ENCODE measurements around the gene DCTN4.

Gene DCTN4

DNA sequence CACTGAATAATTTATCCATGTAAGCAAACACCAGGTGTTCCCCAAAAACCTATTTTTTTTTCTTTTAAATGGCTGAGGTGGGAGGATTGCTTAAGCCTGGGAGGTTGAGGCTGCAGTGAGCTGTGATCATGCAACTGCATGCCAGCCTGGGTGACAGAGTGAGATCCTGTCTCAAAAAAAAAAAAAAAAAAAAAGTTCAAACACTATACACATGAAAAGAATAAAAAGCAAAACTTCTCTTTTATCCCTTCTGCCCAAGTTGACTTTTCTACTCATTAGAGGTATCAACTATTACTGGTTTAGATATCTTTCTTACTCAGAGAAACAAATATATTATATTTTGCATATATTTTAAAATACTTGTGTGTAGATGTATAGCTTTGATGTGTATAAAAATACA is 17.8 kb downstream of the DCTN4 start:
- DNase-seq (ENCODE audit: low read depth, low spot score), result no peak

DNA sequence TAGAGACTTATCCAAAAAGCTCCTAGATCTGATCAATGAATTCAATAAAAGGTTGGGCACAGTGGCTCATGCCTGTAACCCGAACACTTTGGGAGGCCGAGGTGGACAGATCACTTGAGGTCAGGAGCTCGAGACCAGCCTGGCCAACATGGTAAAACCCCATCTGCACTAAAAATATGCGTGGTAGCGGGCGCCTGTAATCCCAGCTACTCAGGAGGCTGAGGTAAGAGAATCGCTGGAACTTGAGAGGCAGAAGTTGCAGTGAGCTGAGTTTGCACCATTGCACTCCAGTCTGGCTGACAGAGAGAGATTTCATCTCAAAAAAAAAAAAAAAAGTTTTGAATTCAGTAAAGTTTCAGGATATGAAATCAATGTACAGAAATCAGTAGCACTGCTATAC is 20.0 kb downstream of the DCTN4 start:
- no peak for DNase-seq (ENCODE audit: low read depth, low spot score)

DNA sequence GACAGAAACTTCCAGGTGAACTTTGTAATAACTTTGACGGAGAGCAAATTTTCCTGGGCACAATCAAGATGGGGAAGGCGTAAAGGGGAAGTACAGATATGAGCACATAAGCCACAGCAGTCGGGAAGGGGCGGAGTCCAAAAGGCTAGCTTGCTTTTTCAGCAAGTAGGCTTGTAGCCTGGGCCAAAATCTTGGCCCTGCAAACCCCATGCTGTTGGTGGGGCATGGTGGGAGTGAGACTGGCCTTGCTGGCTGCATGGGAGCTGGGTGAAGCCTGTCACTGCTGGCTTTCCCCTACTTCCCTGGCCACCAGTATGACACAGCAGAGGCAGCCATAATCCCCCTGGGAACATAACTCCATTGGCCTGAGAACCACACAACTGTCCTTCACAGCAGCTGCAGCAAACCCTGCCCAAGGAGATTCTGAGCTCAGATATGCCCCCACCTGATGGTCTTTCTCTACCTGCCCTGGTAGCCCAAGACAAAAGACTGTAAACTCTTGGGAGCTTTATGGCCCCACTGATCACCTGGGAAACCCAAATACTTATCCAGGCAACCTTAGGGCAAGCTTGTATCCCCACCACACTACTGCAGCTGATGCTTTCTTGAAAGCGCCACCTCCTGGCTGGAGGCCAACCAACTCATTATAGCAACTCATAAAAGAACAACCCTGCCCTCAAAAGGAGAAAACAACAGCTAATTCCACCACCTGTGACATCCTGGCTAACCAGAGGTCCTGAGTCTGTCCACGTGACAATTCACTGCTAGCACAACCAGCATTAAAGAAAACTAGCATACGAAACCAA is 24.0 kb downstream of the DCTN4 start:
- DNase-seq (ENCODE audit: low read depth, low spot score), result no peak

DNA sequence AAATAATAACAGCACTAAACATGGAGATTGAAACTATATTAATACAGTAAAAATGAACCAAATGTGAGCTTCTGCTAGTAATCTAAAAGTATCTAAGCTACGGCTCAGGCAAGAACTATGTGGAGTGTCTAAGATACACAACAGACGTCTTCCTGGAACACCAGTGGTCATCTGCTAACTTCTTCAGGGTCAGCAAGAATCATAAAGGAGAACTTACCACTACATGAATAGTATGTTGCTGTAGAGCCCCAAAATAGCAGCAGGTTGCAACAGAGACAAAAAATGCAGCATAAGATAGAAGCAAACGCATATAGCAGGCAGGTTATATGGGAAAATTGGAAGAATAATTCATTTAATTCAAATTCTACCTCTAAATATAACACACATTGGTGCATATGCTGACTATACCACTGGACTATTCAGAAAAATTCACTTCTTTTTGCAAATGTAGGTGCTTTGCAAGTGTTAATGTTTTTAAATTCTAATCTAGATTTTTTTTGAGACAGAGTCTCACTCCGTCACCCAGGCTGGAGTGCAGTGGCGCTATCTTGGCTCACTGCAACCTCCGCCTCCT is 27.1 kb downstream of the DCTN4 start:
- DNase-seq (ENCODE audit: low read depth, low spot score), result no peak

DNA sequence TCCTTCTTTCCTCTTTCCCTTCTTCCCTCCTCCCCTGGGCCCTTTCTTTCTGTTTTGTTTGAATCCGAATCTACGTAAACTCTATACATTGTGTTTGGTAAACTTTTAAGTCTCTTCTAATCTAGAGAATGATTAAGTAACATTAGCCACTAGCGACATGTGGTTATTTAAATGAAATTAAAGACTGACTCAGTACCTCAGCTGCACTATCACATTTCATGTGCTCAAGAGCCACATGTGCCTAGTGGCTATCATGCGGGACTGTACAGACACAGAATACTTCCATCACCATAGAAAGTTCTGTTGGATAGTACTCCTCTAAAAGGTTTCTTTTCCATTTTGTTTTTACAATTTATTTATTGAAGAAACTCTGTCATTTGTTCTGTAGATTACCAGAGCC is 29.0 kb downstream of the DCTN4 start:
- DNase-seq (ENCODE audit: low read depth, low spot score), result no peak

DNA sequence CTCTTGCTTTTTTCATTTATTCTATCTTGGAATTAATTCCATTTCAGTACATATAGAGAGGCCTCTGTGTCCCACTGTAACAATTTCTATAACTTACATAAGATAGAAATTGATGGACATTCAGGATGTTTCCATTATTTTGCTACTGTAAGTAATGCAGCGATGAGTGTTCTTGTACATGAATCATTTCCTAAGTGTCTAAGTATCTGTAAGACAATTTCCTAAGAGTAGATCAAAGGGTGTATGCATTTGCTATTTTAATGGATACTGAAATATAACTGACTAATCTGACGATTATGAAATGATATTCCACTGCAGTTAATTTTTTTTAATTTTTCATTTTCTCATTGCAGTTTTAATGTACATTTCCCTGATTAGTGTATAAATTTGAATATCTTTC is 35.0 kb downstream of the DCTN4 start:
- DNase-seq (ENCODE audit: low read depth, low spot score), result no peak

DNA sequence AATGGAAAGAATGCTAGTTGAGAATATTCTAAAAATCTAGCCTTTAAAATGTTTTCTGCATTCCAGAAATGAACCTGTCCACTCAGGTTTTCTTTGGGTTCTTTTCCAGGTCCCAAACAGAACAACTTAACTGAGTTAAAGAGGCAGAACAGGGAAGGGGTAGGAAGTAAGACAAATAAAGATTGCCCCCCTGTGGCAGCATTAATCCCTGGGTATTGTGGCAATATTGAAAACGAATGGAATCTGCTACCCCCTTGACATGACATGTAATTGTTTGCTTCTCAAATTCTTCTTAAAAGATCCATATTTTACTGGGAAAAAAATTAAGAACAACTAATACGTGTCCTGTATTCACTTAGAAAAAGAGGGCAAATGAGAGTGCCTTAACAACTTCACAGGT is 48.7 kb downstream of the DCTN4 start:
- DNase-seq (ENCODE audit: low read depth, low spot score), result no peak

DNA sequence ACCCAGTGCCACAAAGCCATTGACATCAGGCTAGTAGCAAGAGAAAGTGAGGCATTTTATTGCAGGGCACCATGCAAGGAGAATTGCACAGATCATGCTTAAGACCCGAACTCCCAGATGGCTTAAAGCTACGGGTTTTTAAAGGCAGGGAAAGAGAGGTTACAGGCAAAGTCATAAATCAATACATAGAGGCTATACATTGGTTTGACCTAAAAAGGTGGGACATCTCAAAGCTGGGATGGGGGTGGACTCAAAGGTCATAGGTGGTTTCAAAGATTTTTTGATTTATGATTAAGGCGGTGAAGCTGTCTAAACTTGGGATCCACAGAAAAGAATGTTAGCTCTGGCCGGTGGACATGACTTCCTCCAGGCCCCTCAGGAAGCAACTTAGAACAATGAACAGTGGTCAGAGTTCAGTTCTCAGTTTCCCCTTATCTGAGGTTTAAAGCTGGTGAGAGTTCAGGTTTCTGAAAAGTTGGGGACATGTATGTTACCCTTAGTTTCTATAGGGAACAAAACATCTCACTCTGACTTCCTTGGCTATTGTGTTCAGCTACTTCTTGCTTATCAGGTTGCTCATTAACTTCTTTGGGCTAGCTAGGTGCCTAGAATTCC is 51.9 kb downstream of the DCTN4 start:
- no peak for DNase-seq (ENCODE audit: low read depth, low spot score)

DNA sequence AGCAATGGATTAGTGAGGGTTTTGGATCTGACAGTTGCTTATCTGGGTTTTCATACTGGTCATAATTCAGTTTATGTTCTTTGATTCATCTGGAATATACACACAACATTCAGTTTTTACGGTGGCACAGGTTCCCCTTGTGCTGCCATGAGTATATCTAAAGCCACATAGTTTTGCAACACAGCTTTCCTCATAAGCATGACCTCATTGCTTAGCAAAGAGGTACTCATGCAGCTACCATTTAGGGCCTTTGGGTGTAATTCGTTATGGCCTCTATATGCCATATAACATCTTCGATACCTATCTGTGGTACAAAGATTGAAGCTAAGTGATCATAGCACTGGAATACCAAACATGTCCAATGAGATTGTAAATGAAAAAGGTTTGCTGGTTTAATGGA is 55.1 kb downstream of the DCTN4 start:
- DNase-seq (ENCODE audit: low read depth, low spot score), result no peak

DNA sequence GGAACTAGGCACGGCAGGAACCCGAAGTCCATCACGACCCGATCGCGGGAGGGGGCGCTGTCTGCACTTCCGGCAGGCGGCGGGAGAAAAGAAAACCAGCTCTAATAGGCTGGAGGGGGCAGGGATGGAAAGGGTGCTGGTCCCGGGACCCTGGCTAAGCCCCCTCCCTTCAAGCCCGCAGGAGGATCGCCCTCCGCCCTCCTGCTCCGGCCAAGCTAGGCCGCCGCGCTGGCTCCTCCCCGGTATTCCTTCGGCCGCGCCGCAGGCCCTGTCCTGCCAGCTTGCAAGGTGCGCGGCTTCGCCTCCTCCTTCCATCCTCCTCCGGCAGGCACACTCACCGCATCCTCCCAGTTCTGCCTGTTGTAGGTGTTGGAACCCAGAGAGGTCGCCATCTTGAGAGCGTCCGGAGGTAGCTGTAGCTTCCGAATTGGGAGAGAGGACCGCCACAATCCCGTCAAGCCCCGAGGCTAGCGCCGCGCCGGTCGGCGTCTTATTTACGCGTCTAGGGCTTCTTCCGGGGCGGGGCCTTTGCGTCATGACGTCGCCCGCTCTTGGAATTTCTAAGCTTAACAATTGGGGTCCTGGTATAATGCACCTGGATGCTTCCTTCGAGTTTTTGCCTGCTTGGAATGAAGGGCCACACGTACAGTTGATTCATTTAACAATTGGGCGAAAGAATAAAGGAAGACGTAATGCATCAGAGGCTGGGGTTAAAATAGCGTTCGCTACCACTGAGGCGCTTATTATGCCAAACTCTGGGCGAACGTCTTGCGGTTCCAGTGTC is 58.0 kb downstream of the DCTN4 start, which contains the start of gene RBM22:
Gene RBM22 (minus strand): TSS at position 469 of the 784 bp plus-strand sequence. CDS start 77 bp downstream, at position 392.
- peak; percentile 75 for DNase-seq (ENCODE audit: low read depth, low spot score)

DNA sequence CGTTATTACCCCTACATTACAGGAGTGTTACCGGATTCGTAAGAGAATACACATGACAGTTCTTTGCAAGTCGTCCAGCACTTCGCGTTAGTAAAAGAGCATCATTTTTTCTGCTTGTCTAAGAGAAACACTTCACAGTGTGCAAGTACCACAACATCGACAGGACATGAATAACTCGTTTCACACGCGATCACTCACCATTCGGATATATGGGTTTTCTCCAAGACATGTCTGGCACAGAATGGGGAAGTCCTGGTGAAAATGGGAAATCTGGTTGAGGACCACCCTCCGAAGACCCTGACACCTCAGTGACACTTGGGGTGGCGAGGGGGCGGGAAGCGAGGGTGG is 58.6 kb downstream of the DCTN4 start:
- DNase-seq (ENCODE audit: low read depth, low spot score), result no peak

DNA sequence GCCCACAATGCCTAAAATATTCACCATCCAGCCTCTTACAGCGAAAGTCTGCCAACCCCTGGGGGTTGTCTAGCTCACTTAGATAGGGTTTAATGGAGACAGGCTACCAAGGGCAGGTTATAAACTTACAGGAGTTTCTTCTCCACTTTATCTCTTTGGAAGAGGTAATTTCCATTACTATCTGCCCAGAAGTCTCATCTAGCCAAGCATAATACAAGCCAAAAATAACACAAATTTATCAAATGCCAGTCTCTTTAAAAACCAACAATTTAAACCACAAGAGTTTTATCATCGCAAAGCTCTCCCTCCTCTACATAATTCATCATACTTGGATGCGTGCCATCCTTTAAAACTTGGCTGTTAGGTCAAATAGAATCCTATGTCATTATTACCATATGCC is 64.2 kb downstream of the DCTN4 start:
- no peak for DNase-seq (ENCODE audit: low read depth, low spot score)

DNA sequence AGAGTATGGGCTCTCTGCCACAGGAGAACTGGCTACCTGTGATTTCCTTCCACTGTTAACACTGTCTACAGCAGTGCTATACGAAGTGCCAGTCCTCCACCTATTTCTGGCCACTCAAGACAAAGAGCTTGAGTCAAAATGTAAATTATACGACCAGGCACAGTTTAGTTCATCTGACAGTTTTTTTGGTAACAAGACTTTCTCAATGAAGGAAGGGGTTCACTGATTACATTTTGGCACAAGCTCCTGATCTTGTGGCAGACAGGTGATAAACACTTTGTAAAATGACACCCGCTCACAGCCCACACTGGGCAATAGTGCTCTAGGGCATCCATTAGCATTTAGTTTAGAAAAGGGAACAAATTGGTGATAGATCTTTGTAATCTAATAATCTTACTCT is 66.5 kb downstream of the DCTN4 start:
- DNase-seq (ENCODE audit: low read depth, low spot score), result no peak

DNA sequence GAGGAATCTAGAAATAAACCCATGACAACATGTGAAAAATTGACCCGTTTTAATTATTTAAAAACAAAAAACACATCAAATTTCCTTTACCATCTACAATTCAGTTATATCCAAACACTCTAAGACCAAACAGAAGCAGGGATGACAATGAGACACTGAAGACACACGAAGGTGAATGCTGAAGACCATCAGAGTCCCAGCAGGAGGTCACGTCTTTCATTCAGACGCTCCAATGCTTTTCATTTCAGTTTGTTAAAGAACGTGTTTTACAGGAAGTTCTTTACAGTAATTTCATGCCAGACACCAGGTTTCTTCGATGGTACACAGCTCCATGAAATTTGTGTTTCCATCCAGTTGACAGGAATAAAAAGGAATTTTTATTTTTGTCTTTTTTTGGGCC is 68.1 kb downstream of the DCTN4 start:
- no peak for DNase-seq (ENCODE audit: low read depth, low spot score)

DNA sequence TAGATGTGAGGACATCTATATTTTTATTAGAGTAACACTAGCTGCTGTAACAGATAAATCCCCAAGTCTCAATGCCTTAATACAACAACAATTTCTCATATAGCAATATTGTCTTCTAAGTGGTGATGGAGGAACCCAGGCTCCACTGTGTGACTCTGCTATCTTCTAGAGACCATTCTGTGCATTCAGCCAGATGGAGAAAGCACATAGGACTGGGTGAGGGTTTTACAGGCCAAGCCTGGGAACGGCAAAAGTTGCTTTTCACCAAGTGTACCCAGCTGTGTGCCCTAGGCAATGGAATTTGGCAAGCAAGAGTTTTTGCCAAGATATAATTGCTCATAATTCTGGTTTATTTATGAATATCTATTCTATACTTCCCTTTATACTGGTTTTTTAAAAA is 69.7 kb downstream of the DCTN4 start:
- DNase-seq (ENCODE audit: low read depth, low spot score), result no peak

DNA sequence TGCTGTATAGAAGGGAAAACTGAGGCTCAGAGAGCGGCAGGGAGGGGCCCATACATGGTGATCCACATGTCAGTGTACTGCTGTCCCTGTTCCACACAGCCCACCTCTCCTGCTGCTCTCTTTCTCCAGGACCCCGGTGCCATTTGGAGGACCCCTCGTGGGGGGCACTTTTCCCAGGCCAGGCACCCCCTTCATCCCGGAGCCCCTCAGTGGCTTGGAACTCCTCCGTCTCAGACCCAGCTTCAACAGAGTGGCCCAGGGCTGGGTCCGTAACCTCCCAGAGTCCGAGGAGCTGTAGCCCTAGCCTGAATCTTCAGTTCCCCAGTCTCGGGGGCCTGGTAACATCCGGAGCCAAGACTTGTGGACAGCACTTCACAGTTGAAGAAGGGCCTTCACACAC is 82.2 kb downstream of the DCTN4 start:
- no peak for DNase-seq (ENCODE audit: low read depth, low spot score)

DNA sequence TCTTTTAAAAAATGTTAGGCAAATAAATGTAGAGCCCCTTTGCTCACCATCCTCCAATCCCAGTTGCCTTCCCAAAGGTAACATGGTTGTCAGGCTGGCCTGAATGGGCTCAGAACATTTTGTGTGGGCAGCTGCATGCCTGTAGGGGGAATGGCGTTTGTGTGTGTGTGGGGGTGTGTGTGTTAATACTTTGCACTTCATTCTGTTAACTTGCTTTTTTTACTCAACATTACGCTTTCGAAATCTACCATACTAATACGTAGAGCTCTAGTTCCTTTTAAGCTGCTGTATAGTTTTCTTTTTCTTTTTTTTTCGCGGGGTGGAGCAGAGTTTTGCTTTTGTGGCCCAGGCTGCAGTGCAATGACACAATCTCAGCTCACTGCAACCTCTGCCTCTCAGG is 83.7 kb downstream of the DCTN4 start:
- DNase-seq (ENCODE audit: low read depth, low spot score), result no peak

DNA sequence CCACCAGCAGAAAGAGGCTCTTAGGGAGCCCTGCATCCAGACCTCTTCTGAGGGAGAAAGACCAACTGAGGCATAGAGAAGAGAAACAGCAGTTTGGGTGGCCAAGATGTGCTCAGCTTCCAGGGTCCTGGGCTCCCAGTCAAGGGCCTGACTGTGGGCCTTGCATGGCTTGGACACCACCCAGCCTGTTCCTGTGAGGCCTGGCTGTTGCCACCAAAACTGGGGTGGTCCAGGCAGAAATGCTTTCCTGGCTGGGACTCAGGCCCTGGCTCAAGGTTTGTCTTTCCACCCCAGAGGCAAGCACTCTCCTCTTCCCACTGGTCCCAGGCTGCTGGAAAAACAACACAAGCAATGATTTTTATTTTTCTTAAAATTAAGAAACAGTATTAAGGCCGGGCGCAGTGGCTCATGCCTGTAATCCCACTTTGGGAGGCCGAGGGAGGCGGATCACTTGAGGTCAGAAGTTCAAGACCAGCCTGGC is 84.4 kb downstream of the DCTN4 start:
- no peak for DNase-seq (ENCODE audit: low read depth, low spot score)

DNA sequence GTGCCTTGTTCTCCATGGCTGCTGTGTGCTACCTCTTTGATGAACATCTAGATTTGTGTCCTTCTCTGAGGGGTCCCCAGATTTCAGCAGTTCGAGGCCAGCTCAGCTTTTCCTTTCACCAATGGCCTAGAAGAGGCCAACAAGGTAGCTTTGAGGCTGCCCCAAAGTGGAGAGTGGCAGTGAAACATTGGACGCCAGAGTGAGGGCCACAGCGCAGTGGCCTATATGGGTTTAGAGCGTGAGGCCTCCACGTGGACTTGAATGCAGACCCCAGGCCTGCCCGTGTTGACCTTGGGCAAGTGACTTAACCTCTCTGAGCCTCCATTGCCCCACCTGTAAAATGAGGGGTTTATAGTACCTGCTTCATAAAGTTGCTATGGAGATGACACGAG is 85.9 kb downstream of the DCTN4 start:
- DNase-seq (ENCODE audit: low read depth, low spot score), result no peak

DNA sequence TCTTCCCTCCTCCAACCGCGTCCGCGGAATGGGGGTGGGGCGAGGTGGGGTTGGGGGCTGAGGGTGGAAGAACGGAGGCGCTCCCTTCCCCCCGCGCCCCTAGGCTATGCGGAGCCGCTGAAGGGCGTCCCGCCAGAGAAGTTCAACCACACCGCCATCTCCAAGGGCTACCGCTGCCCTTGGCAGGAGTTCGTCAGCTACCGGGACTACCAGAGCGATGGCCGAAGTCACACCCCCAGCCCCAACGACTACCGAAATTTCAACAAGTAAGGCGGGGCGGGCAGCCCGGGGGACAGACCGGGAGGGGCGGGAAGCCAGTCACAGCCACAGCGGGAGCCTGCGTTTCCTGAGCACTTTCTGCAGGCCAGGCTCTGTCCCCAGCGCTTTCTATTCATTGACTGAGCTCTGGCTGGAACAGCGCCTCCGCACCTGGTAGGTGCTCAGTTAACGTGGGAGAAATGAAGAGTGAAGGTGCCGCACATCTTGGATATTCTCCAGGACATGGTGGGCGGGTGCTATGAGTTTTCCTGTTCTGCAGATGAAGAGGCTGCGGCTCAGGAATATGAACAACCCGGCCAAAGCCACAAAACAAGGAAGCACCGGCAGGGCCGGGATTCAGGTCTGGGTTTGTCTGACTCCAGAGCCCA is 86.5 kb downstream of the DCTN4 start:
- DNase-seq (ENCODE audit: low read depth, low spot score), result no peak

DNA sequence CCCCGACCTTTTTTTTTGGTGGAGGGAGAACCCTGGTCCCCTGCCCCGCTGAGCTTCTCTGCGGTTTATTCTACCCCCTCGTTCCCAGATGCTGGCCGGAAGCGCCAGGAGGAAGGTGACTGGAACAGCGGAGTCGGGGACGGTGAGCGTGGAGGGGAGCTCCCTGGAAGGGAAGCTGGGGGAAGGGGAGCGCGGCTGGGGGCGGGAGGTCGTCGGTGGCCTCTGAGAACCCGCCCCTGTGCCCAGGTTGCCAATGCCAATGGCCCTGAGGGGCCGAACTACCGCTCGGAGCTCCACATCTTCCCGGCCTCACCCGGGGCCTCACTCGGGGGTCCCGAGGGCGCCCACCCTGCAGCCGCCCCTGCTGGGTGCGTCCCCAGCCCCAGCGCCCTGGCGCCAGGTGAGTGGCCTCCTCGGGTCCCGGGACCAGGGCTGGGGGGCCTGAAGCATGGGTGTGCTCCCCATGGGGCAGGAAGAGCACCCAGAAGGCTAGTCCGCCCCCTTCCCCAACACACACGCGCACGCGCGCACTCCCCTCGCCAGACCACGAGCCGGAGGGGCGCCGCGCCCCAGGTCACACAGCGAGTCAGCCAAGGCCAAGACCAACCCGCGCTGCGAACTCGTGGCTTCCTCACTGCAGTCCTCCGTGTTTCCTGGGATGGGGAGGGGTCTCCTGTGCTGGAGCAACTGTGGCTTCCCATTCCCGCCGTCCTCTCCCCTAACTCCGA is 87.1 kb downstream of the DCTN4 start:
- no peak for DNase-seq (ENCODE audit: low read depth, low spot score)
